ENCODE data around the gene ANXA7. TPM values are rescaled to one million over a fixed set of nuclear protein-coding genes. Genes with fewer than 3 reads are reported as not detected.

Gene ANXA7
- total and polyA plus RNA-seq, 10 of the 15 experiments (the other 5 are each of a cell fraction or from before 2014, with no cell fraction given): 70.6 to 184 (median 113) TPM

- RAD21 ChIA-PET (ENCODE audit: unreplicated experiment): no interaction called here
- POLR2A ChIA-PET: no interaction called here
- no peaks in the 10 kb centered on the region for H3K27me3 ChIP-seq (replicated peaks in 1 of 2; ENCODE audit: control insufficient read depth in 2 of 2, insufficient read depth in 2 of 2, low read length in 1 of 2)
- H3K4me2 ChIP-seq (ENCODE audit: control insufficient read depth, insufficient read depth): no peak overlapping the region
- H3K9ac ChIP-seq (ENCODE audit: control insufficient read depth, insufficient read depth, low read length): no peak overlapping the region
- SMC1A ChIA-PET (ENCODE audit: uncharacterized antibody, unreplicated experiment): no interaction called here
- in situ Hi-C loops (cut with MboI): no loop called here
- intact Hi-C loops (cut with micrococcal nuclease; ENCODE audit: unreplicated experiment): no loop called here
- no peak overlapping the region for H2AFZ ChIP-seq (ENCODE audit: control insufficient read depth, low read depth, low read length)
- H3K4me3 ChIP-seq: no peak overlapping the region
- no peak overlapping the region for H3K27ac ChIP-seq (ENCODE audit: control insufficient read depth, insufficient read depth)
- 67% methylated on average over 3 of the region's 3 CpGs for WGBS (ENCODE audit: insufficient coverage, insufficient replicate concordance, low lambda C conversion rate, missing lambda C conversion rate)
- BruUV-seq (replicated peaks): no TSS peak
- H4K20me1 ChIP-seq (ENCODE audit: control insufficient read depth, insufficient read depth): no peaks in the 10 kb centered on the region
- ATAC-seq (no peak), FAIRE-seq (no peak), DNase-seq (ENCODE audit: low read depth, low spot score) (no peak)
- H3K9me3 ChIP-seq (replicated peaks; ENCODE audit: control insufficient read depth, insufficient read depth, low read length): no peaks in the 10 kb centered on the region
- CTCF ChIA-PET: interaction anchor here (0.6 kb wide), 1 partner anchor 204 kb away, joined by 3 read pairs; no protein-coding TSS in a partner anchor
- no peaks in the 10 kb centered on the region for H3K36me3 ChIP-seq (ENCODE audit: control insufficient read depth in 2 of 2, insufficient read depth in 2 of 2, low read length in 1 of 2)
- no peaks in the 10 kb centered on the region for H3K4me1 ChIP-seq (ENCODE audit: control insufficient read depth, insufficient read depth, low read length)
- no peak for TF ChIP-seq GABPA (IDR thresholded peaks at IDR 0.05; ENCODE audit: low read depth)
- no peak for TF ChIP-seq MEF2B (IDR thresholded peaks at IDR 0.05; ENCODE audit: partially characterized antibody, poor library complexity, severe bottlenecking)
- TF ChIP-seq MLLT1 (IDR thresholded peaks at IDR 0.05): no peak
- H3K79me2 ChIP-seq (ENCODE audit: control insufficient read depth, insufficient read depth, low read length): no peaks in the 10 kb centered on the region
These were observed 73.7 kb downstream of the ANXA7 start for GRCh38 chr10:73340121-73340520.

GRCh38 chr10:73339436-73339835 lies 74.4 kb downstream of the ANXA7 start:
- H3K4me1 ChIP-seq (ENCODE audit: control insufficient read depth, insufficient read depth, low read length): no peaks in the 10 kb centered on the region
- RAD21 ChIA-PET (ENCODE audit: unreplicated experiment): no interaction called here
- H3K9ac ChIP-seq (ENCODE audit: control insufficient read depth, insufficient read depth, low read length): no peak overlapping the region
- TF ChIP-seq MTA2 (IDR thresholded peaks at IDR 0.05; ENCODE audit: low read depth) (no peak), HSF1 (IDR thresholded peaks at IDR 0.05; ENCODE audit: low read depth, low read length) (no peak), JUND (IDR thresholded peaks at IDR 0.05; ENCODE audit: low read depth, low read length) (no peak), CEBPB (IDR thresholded peaks at IDR 0.05; ENCODE audit: borderline replicate concordance in 1 of 2, low read depth in 2 of 2, low read length in 2 of 2) (no peak), ZNF687 (IDR thresholded peaks at IDR 0.05) (no peak), POLR2AphosphoS5 (IDR thresholded peaks at IDR 0.05; ENCODE audit: low read length) (no peak)

More at GRCh38 chr10:73339436-73339835, 74.4 kb downstream of the ANXA7 start:
- Histone ChIP-seq H3K9me3 (replicated peaks; ENCODE audit: control insufficient read depth, insufficient read depth, low read length) (no peaks in the 10 kb centered on the region), H3K27me3 (replicated peaks in 1 of 2; ENCODE audit: control insufficient read depth in 2 of 2, insufficient read depth in 2 of 2, low read length in 1 of 2) (no peaks in the 10 kb centered on the region), H2AFZ (ENCODE audit: control insufficient read depth, low read depth, low read length) (no peak overlapping the region), H3K27ac (ENCODE audit: control insufficient read depth, insufficient read depth) (no peak overlapping the region), H3K79me2 (ENCODE audit: control insufficient read depth, insufficient read depth, low read length) (no peaks in the 10 kb centered on the region), H4K20me1 (ENCODE audit: control insufficient read depth, insufficient read depth) (no peaks in the 10 kb centered on the region), H3K36me3 (ENCODE audit: control insufficient read depth in 2 of 2, insufficient read depth in 2 of 2, low read length in 1 of 2) (no peaks in the 10 kb centered on the region), H3K4me2 (ENCODE audit: control insufficient read depth, insufficient read depth) (no peak overlapping the region), H3K4me3 (no peak overlapping the region)
- ChIA-PET CTCF (interaction anchor here (0.6 kb wide), 1 partner anchor 205 kb away, joined by 3 read pairs; no protein-coding TSS in a partner anchor), POLR2A (no interaction called here), SMC1A (ENCODE audit: uncharacterized antibody, unreplicated experiment) (no interaction called here)
- DNase-seq (ENCODE audit: low read depth, low spot score): no peak
- in situ Hi-C loops (cut with MboI): no loop called here
- FAIRE-seq: no peak
- BruUV-seq (replicated peaks): no TSS peak
- ATAC-seq: no peak
- intact Hi-C loops (cut with micrococcal nuclease; ENCODE audit: unreplicated experiment): no loop called here
- 54% methylated on average over 7 of the region's 7 CpGs for WGBS (ENCODE audit: insufficient coverage, insufficient replicate concordance, low lambda C conversion rate, missing lambda C conversion rate)
